Neutrophil (primary cell): ENCODE data around the gene MAGEA11.
"Not testable (repeated sequence)": the region's sequence is repeated elsewhere in the genome, so short reads cannot be mapped to it uniquely, and the experiment has no call there.

ENCODE experiments used
- H3K27ac ChIP-seq: fragments of 200-600 bp; sonication (generic); 2 replicates; pipeline ENCODE4 v1.5.1; 2016; ENCODE audit warnings: mild to moderate bottlenecking, moderate library complexity
- H3K27me3 ChIP-seq: fragments of 200-600 bp; sonication (generic); 2 replicates; pipeline ENCODE4 v1.6.0; 2016; ENCODE audit warnings: mild to moderate bottlenecking
- H3K36me3 ChIP-seq: fragments of 200-600 bp; sonication (generic); 2 replicates; pipeline ENCODE4 v1.5.1; 2017
- H3K4me1 ChIP-seq, 2 experiments: fragments of 200-600 bp in 1 of 2; sonication (generic) in 1 of 2; 1 replicate in 1 of 2; 2 replicates in 1 of 2; pipeline versions ENCODE4 v1.5.1 to v1.6.1; 2013 to 2016; ENCODE audit warnings: low read depth in 1 of 2, low read length in 1 of 2, mild to moderate bottlenecking in 1 of 2, moderate library complexity in 1 of 2; ENCODE audit not compliant: control insufficient read depth in 1 of 2, insufficient read depth in 1 of 2
- H3K4me3 ChIP-seq, 2 experiments: fragments of 200-600 bp in 1 of 2; sonication (generic) in 1 of 2; 1 replicate in 1 of 2; 2 replicates in 1 of 2; pipeline ENCODE4 v1.5.1; 2013 to 2016; ENCODE audit warnings: low read depth in 1 of 2, low read length in 1 of 2, mild to moderate bottlenecking in 1 of 2, moderate library complexity in 1 of 2
- H3K9me3 ChIP-seq: fragments of 200-600 bp; sonication (generic); 2 replicates; pipeline ENCODE4 v1.5.1; 2016
- TF ChIP-seq, protein P1 (sequence below): fragments of 200-600 bp; sonication (generic); IDR thresholded peaks from 2 replicates; pipeline ENCODE4 v1.5.1; 2016; ENCODE audit warnings: antibody characterized with exemption

MAGEA11 gene

DNA sequence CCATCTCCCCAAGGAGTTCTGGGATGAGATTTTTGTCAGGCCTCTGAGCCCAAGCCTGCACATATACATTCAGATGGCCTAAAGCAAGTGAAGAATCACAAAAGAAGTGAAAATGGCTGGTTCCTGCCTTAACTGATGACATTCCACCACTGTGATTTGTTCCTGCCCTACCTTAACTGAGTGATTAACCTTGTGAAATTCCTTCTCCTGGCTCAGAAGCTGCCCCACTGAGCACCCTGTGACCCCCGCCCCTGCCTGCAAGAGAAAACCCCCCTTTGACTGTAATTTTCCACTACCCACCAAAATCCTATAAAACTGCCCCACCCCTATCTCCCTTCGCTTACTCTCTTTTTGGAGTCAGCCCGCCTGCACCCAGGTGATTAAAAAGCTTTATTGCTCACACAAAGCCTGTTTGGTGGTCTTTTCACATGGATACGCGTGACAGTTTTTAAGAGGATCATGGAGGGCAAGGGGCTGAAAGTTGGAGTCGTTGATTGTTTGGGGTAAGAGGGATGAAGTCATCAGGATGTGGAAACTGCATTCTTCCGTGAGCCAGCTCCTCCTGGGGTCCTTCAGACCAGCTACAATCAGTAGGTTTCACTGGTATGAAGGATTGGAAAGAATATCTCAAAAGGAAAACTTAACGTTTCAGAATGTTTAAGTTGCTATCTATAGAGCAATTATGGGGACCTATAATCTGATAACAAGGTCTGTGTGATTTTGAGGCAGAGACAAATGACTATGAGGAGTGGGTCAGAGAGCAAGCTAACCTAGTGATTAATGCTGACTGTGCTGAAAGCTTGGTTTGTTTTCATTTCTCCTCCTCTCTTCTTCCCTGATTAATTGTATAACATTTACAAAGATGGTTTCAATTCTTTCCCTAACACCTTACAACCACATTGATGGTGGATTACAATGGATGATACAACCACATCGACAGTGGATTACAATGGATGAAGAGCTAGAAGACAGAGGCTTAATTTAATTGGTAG is 28.6 kb upstream of the MAGEA11 start:
- no peaks in the 10 kb centered on the region for H3K27me3 ChIP-seq
- TF ChIP-seq, protein P1, sequence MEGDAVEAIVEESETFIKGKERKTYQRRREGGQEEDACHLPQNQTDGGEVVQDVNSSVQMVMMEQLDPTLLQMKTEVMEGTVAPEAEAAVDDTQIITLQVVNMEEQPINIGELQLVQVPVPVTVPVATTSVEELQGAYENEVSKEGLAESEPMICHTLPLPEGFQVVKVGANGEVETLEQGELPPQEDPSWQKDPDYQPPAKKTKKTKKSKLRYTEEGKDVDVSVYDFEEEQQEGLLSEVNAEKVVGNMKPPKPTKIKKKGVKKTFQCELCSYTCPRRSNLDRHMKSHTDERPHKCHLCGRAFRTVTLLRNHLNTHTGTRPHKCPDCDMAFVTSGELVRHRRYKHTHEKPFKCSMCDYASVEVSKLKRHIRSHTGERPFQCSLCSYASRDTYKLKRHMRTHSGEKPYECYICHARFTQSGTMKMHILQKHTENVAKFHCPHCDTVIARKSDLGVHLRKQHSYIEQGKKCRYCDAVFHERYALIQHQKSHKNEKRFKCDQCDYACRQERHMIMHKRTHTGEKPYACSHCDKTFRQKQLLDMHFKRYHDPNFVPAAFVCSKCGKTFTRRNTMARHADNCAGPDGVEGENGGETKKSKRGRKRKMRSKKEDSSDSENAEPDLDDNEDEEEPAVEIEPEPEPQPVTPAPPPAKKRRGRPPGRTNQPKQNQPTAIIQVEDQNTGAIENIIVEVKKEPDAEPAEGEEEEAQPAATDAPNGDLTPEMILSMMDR: no peak
- H3K9me3 ChIP-seq: no peaks in the 10 kb centered on the region
- no peak overlapping the region for H3K27ac ChIP-seq
- no peak overlapping the region for H3K4me3 ChIP-seq
- no peaks in the 10 kb centered on the region for H3K4me1 ChIP-seq
- H3K36me3 ChIP-seq: no peaks in the 10 kb centered on the region

- Histone ChIP-seq H3K4me3 (no peak overlapping the region), H3K27ac (no peak overlapping the region), H3K4me1 (no peaks in the 10 kb centered on the region), H3K36me3 (no peaks in the 10 kb centered on the region), H3K9me3 (no peaks in the 10 kb centered on the region), H3K27me3 (no peaks in the 10 kb centered on the region)
- TF ChIP-seq, protein P1: no peak
These were observed 27.7 kb upstream of the MAGEA11 start for GRCh38 chrX:149683966-149684730.

- Histone ChIP-seq H3K4me3 (no peak overlapping the region), H3K36me3 (no peaks in the 10 kb centered on the region), H3K27me3 (no peaks in the 10 kb centered on the region), H3K27ac (no peak overlapping the region), H3K4me1 (no peaks in the 10 kb centered on the region), H3K9me3 (no peaks in the 10 kb centered on the region)
- TF ChIP-seq, protein P1: no peak
These were observed 23.9 kb upstream of the MAGEA11 start for GRCh38 chrX:149687991-149688390.

DNA sequence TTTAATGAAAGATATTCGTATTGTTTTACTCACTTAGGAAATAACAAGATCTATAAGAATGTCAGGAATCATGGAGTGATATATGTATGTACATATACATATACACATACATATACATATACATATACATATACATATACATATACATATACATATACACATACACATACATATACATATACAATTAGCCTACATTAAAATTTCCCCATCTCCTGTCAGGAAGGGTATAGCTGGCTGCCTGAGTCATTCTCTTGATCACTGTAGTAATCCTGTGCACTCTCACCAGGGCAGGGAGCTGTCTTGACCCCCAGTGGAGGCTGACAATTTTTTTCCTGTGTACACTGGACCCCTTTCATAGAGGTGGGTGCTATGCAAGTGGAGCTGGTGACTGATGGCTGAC is 23.3 kb upstream of the MAGEA11 start:
- TF ChIP-seq, protein P1: no peak
- Histone ChIP-seq H3K4me3 (no peak overlapping the region), H3K36me3 (no peaks in the 10 kb centered on the region), H3K9me3 (no peaks in the 10 kb centered on the region), H3K27ac (no peak overlapping the region), H3K27me3 (no peaks in the 10 kb centered on the region), H3K4me1 (no peaks in the 10 kb centered on the region)

DNA sequence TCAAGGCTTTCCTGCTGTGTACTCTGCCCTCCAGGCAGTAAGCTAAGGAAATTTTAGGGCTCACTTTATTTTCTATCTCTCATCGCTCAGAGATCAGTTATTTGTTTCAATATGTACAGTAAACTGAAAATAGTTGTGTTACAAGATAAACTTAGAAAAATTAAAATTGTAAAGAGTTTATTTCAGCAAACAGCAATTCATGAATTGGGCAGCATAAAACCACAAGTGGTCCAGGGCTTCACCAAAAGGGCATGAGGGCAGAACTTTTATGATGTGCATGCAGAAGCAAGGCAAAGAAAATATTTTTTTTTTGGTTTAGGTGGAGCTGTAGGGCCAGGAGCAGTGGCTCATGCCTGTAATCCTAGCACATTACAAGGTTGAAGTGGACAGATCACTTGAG is 20.1 kb upstream of the MAGEA11 start:
- TF ChIP-seq, protein P1: no peak
- Histone ChIP-seq H3K4me1 (no peaks in the 10 kb centered on the region), H3K36me3 (no peaks in the 10 kb centered on the region), H3K9me3 (no peaks in the 10 kb centered on the region), H3K4me3 (no peak overlapping the region), H3K27me3 (no peaks in the 10 kb centered on the region), H3K27ac (no peak overlapping the region)

DNA sequence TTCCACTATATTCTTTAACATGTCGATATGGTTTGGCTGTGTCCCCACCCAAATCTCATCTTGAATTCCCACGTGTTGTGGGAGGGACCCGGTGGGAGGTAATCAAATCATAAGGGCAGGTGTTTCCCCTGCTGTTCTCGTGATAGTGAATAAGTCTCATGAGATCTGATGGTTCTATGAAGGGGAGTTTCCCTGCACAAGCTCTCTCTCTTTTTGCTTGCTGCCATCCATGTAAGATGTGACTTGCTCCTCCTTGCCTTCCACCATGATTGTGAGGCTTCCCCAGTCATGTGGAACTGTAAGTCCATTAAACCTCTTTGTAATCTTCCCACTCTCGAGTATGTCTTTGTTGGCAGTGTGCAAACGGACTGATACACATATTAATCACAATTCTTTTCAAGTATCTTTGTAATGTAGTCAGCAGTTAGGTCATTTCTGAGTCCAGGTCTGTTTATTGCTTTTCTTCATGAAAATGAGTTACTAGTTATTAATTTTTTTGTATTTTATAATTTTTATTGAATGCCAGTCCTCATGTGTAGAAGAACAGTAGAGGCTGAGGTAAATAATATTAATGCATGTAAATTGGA is 19.1 kb upstream of the MAGEA11 start:
- not testable (repeated sequence) for H3K9me3 ChIP-seq, H3K27ac ChIP-seq, H3K27me3 ChIP-seq, H3K4me1 ChIP-seq, H3K36me3 ChIP-seq, H3K4me3 ChIP-seq
